Measurements from ENCODE around the gene LACTB. TPM values are rescaled to one million over a fixed set of nuclear protein-coding genes. Genes with fewer than 3 reads are reported as not detected.

LACTB gene
- polyA plus RNA-seq, 4 donors, result 13.9 to 26.7 (median 20.8) TPM

DNA sequence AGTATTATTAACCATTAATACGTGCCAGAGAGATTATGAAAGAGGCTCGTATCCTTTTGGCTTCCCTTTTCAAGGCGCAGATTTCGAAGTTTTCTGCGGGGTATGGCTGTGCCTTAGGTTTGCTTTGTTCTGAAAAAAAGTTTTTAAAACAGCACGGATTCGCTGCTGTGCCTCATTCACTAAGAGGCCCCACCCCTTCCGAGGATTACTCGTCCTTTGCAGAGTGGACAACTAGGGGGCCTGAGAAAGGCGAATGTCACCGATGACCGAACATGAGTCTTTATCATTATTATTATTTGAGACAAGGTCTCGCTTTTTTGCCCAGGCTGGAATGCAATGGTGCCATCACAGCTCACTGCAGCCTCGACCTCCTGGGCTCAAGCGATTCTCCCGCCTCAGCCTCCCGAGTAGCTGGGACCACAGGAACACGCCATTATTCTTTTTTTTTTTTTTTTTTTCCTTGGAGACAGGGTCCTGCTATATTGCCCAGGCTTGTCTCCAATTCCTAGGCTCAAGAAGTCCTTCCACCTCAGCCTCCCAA is 36.3 kb downstream of the LACTB start:
- DNase-seq, result peak; percentile 44 to 77
- H3K9me3 ChIP-seq (ENCODE audit: control insufficient read depth in 2 of 2, insufficient read depth in 1 of 2, low read depth in 1 of 2, low read length in 1 of 2), result no peaks in the 10 kb centered on the region
- H3K27me3 ChIP-seq (ENCODE audit: control insufficient read depth in 3 of 3, insufficient read depth in 3 of 3, low read length in 3 of 3), result no peaks in the 10 kb centered on the region
- FAIRE-seq, result no peak
- H3K36me3 ChIP-seq (ENCODE audit: control insufficient read depth in 3 of 3, insufficient read depth in 2 of 3, low read depth in 1 of 3, low read length in 3 of 3), result peaks cover under 1 to 6% (median 2%) of the 10 kb centered on the region in 3 donors
- peaks cover 0 to 2% (median 0%) of the 10 kb centered on the region in 3 donors for H3K4me1 ChIP-seq (ENCODE audit: control insufficient read depth in 3 of 3, insufficient read depth in 2 of 3, low read depth in 1 of 3, low read length in 2 of 3)
- 5 to 12% (median 7%) methylated on average over 18 of the region's 18 CpGs for WGBS, 3 donors
- H3K27ac ChIP-seq (ENCODE audit: low read depth in 1 of 3, low read length in 2 of 3), result peak overlapping the region; percentile 92 to 99 (median 97)
- H3K4me3 ChIP-seq (ENCODE audit: low read depth in 1 of 3, low read length in 3 of 3), result peak overlapping the region; percentile 75 to 95 (median 94)

DNA sequence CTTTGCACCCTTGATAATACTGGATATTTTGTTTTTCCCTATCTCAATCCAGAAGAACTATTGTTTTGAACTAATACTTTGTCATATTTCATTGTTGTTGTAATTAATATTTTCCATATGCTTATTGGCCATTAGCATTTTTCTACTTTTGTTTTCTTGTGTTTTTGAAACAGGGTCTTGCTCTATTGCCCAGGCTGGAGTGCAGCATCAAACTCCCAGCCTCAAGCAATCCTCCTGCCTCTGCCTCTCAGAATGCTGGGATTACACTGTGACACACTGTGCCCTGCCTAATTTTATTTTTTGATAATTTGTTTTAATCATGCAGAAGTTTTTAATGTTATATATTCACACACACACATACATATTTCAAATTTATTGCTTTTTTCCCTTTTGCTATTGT is 39.0 kb downstream of the LACTB start:
- Histone ChIP-seq H3K9me3 (ENCODE audit: control insufficient read depth in 2 of 2, insufficient read depth in 1 of 2, low read depth in 1 of 2, low read length in 1 of 2) (no peaks in the 10 kb centered on the region), H3K36me3 (ENCODE audit: control insufficient read depth in 3 of 3, insufficient read depth in 2 of 3, low read depth in 1 of 3, low read length in 3 of 3) (peaks cover 0 to 2% (median 0%) of the 10 kb centered on the region in 3 donors), H3K27ac (ENCODE audit: low read depth in 1 of 3, low read length in 2 of 3) (no peak overlapping the region), H3K4me1 (ENCODE audit: control insufficient read depth in 3 of 3, insufficient read depth in 2 of 3, low read depth in 1 of 3, low read length in 2 of 3) (no peaks in the 10 kb centered on the region), H3K4me3 (ENCODE audit: low read depth in 1 of 3, low read length in 3 of 3) (no peak overlapping the region), H3K27me3 (ENCODE audit: control insufficient read depth in 3 of 3, insufficient read depth in 3 of 3, low read length in 3 of 3) (no peaks in the 10 kb centered on the region)
- FAIRE-seq (no peak), DNase-seq (no peak)

DNA sequence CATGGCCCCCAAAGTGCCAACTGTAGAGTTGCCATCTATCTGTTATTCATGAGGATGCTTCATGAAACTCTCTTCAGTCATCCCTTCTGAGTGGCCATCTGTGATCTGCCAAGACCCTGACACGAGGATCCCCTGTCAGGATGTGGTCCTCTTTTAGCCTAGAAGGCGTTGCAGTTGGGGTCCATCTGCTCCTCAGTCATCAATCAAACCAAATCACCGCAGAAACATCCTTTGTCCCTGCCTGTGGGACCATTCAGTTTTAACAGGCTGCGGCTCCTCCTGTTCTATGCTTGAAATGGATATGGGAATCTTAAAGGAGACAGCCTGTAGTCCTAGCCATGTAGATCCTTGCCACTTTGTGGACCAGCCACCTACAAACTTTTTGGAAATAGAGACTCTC is 41.6 kb downstream of the LACTB start:
- Histone ChIP-seq H3K27ac (ENCODE audit: low read depth in 1 of 3, low read length in 2 of 3) (no peak overlapping the region), H3K4me3 (ENCODE audit: low read depth in 1 of 3, low read length in 3 of 3) (no peak overlapping the region), H3K9me3 (ENCODE audit: control insufficient read depth in 2 of 2, insufficient read depth in 1 of 2, low read depth in 1 of 2, low read length in 1 of 2) (no peaks in the 10 kb centered on the region), H3K4me1 (ENCODE audit: control insufficient read depth in 3 of 3, insufficient read depth in 2 of 3, low read depth in 1 of 3, low read length in 2 of 3) (no peaks in the 10 kb centered on the region), H3K27me3 (ENCODE audit: control insufficient read depth in 3 of 3, insufficient read depth in 3 of 3, low read length in 3 of 3) (no peaks in the 10 kb centered on the region), H3K36me3 (ENCODE audit: control insufficient read depth in 3 of 3, insufficient read depth in 2 of 3, low read depth in 1 of 3, low read length in 3 of 3) (peaks cover 0 to 2% (median 0%) of the 10 kb centered on the region in 3 donors)
- 83 to 90% (median 87%) methylated on average over 4 of the region's 4 CpGs for WGBS, 3 donors
- DNase-seq, result no peak
- no peak for FAIRE-seq

DNA sequence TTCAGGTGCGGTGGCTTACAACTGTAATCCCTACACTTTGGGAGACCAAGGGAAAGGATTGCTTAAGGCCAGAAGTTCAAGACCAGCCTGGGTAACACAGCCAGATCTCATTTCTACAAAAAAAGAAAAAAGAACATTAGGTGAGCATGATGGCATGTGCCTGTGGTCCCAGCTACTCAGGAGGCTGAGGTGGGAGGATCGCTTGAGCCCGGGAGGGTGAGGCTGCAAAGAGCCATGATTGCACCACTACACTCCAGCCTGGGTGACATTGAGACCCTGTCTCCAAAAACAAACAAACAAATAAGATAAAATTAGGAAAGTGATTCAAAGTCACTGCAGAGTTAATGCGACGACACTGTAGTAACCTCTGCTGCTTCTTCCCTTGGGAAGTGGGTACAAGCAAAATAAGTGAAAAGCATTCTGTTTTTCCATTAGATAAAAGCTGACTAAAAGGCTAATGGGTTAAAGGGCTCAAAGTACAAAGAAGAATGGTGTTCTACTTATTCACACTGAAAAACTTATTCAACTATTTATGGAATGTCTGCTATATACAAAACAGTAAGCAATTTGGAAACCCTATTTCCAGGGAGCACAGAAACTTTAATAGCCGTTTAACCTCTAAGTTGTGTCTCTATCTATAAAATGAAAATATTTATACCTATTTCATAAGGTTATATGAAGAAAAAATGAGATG is 43.7 kb downstream of the LACTB start:
- no peaks in the 10 kb centered on the region for H3K27me3 ChIP-seq (ENCODE audit: control insufficient read depth in 3 of 3, insufficient read depth in 3 of 3, low read length in 3 of 3)
- peaks cover 0 to 2% (median 0%) of the 10 kb centered on the region in 3 donors for H3K36me3 ChIP-seq (ENCODE audit: control insufficient read depth in 3 of 3, insufficient read depth in 2 of 3, low read depth in 1 of 3, low read length in 3 of 3)
- no peaks in the 10 kb centered on the region for H3K9me3 ChIP-seq (ENCODE audit: control insufficient read depth in 2 of 2, insufficient read depth in 1 of 2, low read depth in 1 of 2, low read length in 1 of 2)
- no peak overlapping the region for H3K4me3 ChIP-seq (ENCODE audit: low read depth in 1 of 3, low read length in 3 of 3)
- DNase-seq (no peak), FAIRE-seq (no peak)
- no peaks in the 10 kb centered on the region for H3K4me1 ChIP-seq (ENCODE audit: control insufficient read depth in 3 of 3, insufficient read depth in 2 of 3, low read depth in 1 of 3, low read length in 2 of 3)
- 87 to 95% (median 90%) methylated on average over 6 of the region's 6 CpGs for WGBS, 3 donors
- H3K27ac ChIP-seq (ENCODE audit: low read depth in 1 of 3, low read length in 2 of 3), result no peak overlapping the region

DNA sequence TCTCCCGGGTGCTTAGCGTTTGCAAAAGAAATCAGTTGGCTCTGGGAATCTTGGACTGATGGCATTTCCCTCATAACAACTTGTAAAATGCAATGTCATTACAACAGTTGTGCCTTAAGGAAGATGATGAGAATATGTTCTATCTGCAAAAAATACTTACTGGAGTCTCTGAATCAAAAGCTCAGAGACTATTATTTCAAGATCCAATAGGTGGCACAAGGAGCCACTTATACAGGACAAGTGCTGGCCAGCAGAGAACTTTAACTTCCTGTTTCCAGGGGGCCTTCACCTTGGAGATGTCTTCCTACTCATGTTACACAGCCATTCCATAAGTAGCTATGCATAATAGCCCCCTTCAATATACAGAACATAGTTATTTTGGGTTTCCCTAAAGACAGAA is 44.6 kb downstream of the LACTB start:
- Histone ChIP-seq H3K9me3 (ENCODE audit: control insufficient read depth in 2 of 2, insufficient read depth in 1 of 2, low read depth in 1 of 2, low read length in 1 of 2) (no peaks in the 10 kb centered on the region), H3K36me3 (ENCODE audit: control insufficient read depth in 3 of 3, insufficient read depth in 2 of 3, low read depth in 1 of 3, low read length in 3 of 3) (peaks cover 0 to 2% (median 0%) of the 10 kb centered on the region in 3 donors), H3K27ac (ENCODE audit: low read depth in 1 of 3, low read length in 2 of 3) (no peak overlapping the region), H3K4me3 (ENCODE audit: low read depth in 1 of 3, low read length in 3 of 3) (no peak overlapping the region), H3K4me1 (ENCODE audit: control insufficient read depth in 3 of 3, insufficient read depth in 2 of 3, low read depth in 1 of 3, low read length in 2 of 3) (no peaks in the 10 kb centered on the region), H3K27me3 (ENCODE audit: control insufficient read depth in 3 of 3, insufficient read depth in 3 of 3, low read length in 3 of 3) (no peaks in the 10 kb centered on the region)
- WGBS, 3 donors, result 90 to 98% (median 91%) methylated on average over 2 of the region's 2 CpGs
- FAIRE-seq (no peak), DNase-seq (peak in 1 of 2 donors; percentile 32)

DNA sequence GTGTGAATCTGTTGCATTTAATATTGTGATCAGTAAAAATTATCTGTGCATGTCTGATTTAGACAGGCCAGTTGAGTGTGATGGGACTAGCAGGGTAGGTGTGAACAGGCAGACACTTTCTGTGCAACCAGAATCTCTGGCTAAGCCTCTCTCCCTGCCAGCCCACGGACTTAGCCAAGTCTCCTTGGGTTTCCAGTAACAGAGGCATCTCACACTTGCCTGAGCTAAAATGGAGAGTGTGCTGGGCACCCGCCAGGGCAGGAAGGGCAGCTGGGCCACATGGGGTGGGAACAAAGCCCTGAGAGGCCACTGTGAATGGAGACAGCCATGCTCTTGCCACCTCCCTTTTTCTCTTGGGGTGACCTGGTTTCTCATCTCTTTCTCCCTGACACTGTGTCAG is 48.1 kb downstream of the LACTB start:
- Histone ChIP-seq H3K36me3 (ENCODE audit: control insufficient read depth in 3 of 3, insufficient read depth in 2 of 3, low read depth in 1 of 3, low read length in 3 of 3) (no peaks in the 10 kb centered on the region), H3K27ac (ENCODE audit: low read depth in 1 of 3, low read length in 2 of 3) (no peak overlapping the region), H3K4me3 (ENCODE audit: low read depth in 1 of 3, low read length in 3 of 3) (no peak overlapping the region), H3K4me1 (ENCODE audit: control insufficient read depth in 3 of 3, insufficient read depth in 2 of 3, low read depth in 1 of 3, low read length in 2 of 3) (no peaks in the 10 kb centered on the region), H3K9me3 (ENCODE audit: control insufficient read depth in 2 of 2, insufficient read depth in 1 of 2, low read depth in 1 of 2, low read length in 1 of 2) (no peaks in the 10 kb centered on the region), H3K27me3 (ENCODE audit: control insufficient read depth in 3 of 3, insufficient read depth in 3 of 3, low read length in 3 of 3) (no peaks in the 10 kb centered on the region)
- no peak for DNase-seq
- 79 to 96% (median 92%) methylated on average over 2 of the region's 2 CpGs for WGBS, 3 donors
- FAIRE-seq, result no peak

DNA sequence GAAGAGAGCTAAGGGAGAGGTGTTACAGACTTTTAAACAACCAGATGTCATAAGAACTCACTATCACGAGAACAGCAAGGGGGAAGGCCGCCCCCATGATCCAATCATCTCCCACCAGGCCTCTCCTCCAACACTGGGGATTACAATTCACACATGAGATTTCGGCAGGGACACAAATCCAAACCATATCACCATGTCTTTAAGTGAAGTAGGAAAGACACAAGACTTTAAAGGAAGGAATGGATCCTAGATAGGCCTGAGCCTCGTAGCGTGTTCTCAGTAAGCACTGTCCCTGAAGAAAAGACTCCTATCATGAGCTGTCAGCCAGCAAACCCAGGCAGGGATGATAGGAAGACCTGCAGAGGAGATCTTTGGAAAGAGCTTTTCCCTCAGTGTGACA is 50.7 kb downstream of the LACTB start:
- FAIRE-seq (no peak), DNase-seq (no peak)
- Histone ChIP-seq H3K4me1 (ENCODE audit: control insufficient read depth in 3 of 3, insufficient read depth in 2 of 3, low read depth in 1 of 3, low read length in 2 of 3) (no peaks in the 10 kb centered on the region), H3K27ac (ENCODE audit: low read depth in 1 of 3, low read length in 2 of 3) (no peak overlapping the region), H3K36me3 (ENCODE audit: control insufficient read depth in 3 of 3, insufficient read depth in 2 of 3, low read depth in 1 of 3, low read length in 3 of 3) (no peaks in the 10 kb centered on the region), H3K27me3 (ENCODE audit: control insufficient read depth in 3 of 3, insufficient read depth in 3 of 3, low read length in 3 of 3) (no peaks in the 10 kb centered on the region), H3K9me3 (ENCODE audit: control insufficient read depth in 2 of 2, insufficient read depth in 1 of 2, low read depth in 1 of 2, low read length in 1 of 2) (no peaks in the 10 kb centered on the region), H3K4me3 (ENCODE audit: low read depth in 1 of 3, low read length in 3 of 3) (no peak overlapping the region)
- 92 to 97% (median 95%) methylated on average over 5 of the region's 5 CpGs for WGBS, 3 donors

DNA sequence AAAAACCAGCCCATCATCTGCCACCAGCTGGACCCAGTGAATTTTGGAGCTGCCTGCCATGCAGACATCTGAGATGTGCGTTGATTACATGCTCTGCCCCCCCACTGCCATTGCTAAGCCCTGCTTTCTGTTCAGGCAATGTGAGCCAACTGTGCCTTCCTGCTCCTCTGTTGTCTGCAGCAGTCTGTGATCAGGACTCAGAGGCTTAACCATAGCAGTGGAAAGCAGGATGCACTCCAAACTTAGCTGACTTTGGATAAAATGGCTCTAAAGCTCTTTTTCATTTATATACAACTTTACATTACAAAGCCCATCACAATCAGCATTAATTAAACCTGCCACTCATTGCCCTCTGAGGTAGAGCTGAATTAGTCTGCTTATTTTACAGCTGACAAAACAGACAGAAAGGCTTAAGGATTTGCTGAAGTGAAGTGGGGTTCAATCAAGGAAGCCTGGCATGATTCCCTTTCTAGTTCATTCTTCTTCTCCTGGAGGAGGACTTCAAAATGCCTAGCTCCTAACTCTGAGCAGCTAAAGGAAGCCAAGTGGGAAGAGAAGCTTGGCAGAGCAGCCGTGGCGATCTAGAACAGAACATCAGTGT is 51.3 kb downstream of the LACTB start:
- FAIRE-seq (no peak), DNase-seq (no peak)
- no peaks in the 10 kb centered on the region for H3K36me3 ChIP-seq (ENCODE audit: control insufficient read depth in 3 of 3, insufficient read depth in 2 of 3, low read depth in 1 of 3, low read length in 3 of 3)
- WGBS, 3 donors, result 71 to 87% (median 85%) methylated on average over 3 of the region's 3 CpGs
- H3K9me3 ChIP-seq (ENCODE audit: control insufficient read depth in 2 of 2, insufficient read depth in 1 of 2, low read depth in 1 of 2, low read length in 1 of 2), result no peaks in the 10 kb centered on the region
- no peaks in the 10 kb centered on the region for H3K27me3 ChIP-seq (ENCODE audit: control insufficient read depth in 3 of 3, insufficient read depth in 3 of 3, low read length in 3 of 3)
- no peak overlapping the region for H3K27ac ChIP-seq (ENCODE audit: low read depth in 1 of 3, low read length in 2 of 3)
- H3K4me1 ChIP-seq (ENCODE audit: control insufficient read depth in 3 of 3, insufficient read depth in 2 of 3, low read depth in 1 of 3, low read length in 2 of 3), result no peaks in the 10 kb centered on the region
- H3K4me3 ChIP-seq (ENCODE audit: low read depth in 1 of 3, low read length in 3 of 3), result no peak overlapping the region

All from small intestine (tissue), 7 donors.